Activated B cell treated with CpG ODN at 0.5 μM for 24 hours (primary cell): ENCODE results near the gene FSTL4. TPM values are rescaled to one million over a fixed set of nuclear protein-coding genes. Genes with fewer than 3 reads are reported as not detected.
"Not testable (repeated sequence)": the region's sequence is repeated elsewhere in the genome, so short reads cannot be mapped to it uniquely, and the experiment has no call there.

Source experiments
- ATAC-seq: fragments of 200-7000 bp; cut with Tn5 transposase; one replicate; pipeline ENCODE4 v1.10.0; 2021; ENCODE audit warnings: low read depth, mild to moderate bottlenecking, moderate library complexity
- CTCF ChIA-PET: fragments of 350-600 bp; sonication (Branson Sonifier 250); formaldehyde crosslinking; loops from one replicate; lab custom pipeline; 2021; ENCODE audit warnings: antibody characterized with exemption; lab: Charles Lee
- POLR2A ChIA-PET: fragments of 350-600 bp; sonication (Branson Sonifier 250); formaldehyde crosslinking; loops from one replicate; lab custom pipeline; 2021; ENCODE audit warnings: antibody characterized with exemption; lab: Charles Lee
- DNase-seq: peaks from one replicate; pipeline ENCODE4 v3.0.0; 2022
- H3K27ac Mint-ChIP-seq: one replicate; pipeline ENCODE4 v1.8.0; 2020; ENCODE audit warnings: mixed read lengths
- H3K27me3 Mint-ChIP-seq: one replicate; pipeline ENCODE4 v1.8.0; 2021; ENCODE audit warnings: mixed read lengths
- H3K36me3 Mint-ChIP-seq: one replicate; pipeline ENCODE4 v1.8.0; 2021; ENCODE audit warnings: low read depth, mixed read lengths
- H3K4me1 Mint-ChIP-seq: one replicate; pipeline ENCODE4 v1.8.0; 2021; ENCODE audit warnings: mixed read lengths
- H3K4me3 Mint-ChIP-seq: one replicate; pipeline ENCODE4 v1.8.0; 2020; ENCODE audit warnings: mild to moderate bottlenecking, mixed read lengths
- H3K9me3 Mint-ChIP-seq: one replicate; pipeline ENCODE4 v1.8.0; 2020; ENCODE audit warnings: mixed read lengths
- CTCF ChIP-seq: fragments of 200-600 bp; IDR thresholded peaks from one replicate; pipeline ENCODE4 v1.8.0; 2022; ENCODE audit warnings: antibody characterized with exemption, mild to moderate bottlenecking
- intact Hi-C: fragments of 100-400 bp; cut with micrococcal nuclease; formaldehyde crosslinking; loops from one replicate; pipeline ENCODE4 v1.15.1; 2024
- total RNA-seq: library from RNA; stranded (reverse); gene quantifications from 2 replicates; pipeline ENCODE4 v1.2.3, GENCODE V29; 2022

Gene FSTL4
- total RNA-seq, 1 donor from 2014 or later: 1.7 TPM

- H3K9me3 Mint-ChIP-seq: no peaks in the 10 kb centered on the region
- CTCF ChIA-PET: interaction anchor here (1.1 to 1.2 kb wide), 2 partner anchors 24 to 27 kb away, joined by 3 read pairs; no protein-coding TSS in a partner anchor
- H3K27me3 Mint-ChIP-seq: peaks cover 12% of the 10 kb centered on the region
- TF ChIP-seq CTCF: no peak
- no peaks in the 10 kb centered on the region for H3K4me1 Mint-ChIP-seq
- POLR2A ChIA-PET: no interaction called here
- ATAC-seq: no peak
- intact Hi-C loops: no loop called here
- H3K36me3 Mint-ChIP-seq: no peaks in the 10 kb centered on the region
- no peak overlapping the region for H3K4me3 Mint-ChIP-seq
- no peak overlapping the region for H3K27ac Mint-ChIP-seq
- DNase-seq: no peak
Measured at GRCh38 chr5:133450286-133450685, 162.1 kb downstream of the FSTL4 start.

GRCh38 chr5:133449181-133449580, 163.2 kb downstream of the FSTL4 start:
- H3K4me1 Mint-ChIP-seq: no peaks in the 10 kb centered on the region
- H3K27ac Mint-ChIP-seq: no peak overlapping the region
- DNase-seq: no peak
- ATAC-seq: no peak
- intact Hi-C loops: no loop called here
- no peak for TF ChIP-seq CTCF
- peaks cover 12% of the 10 kb centered on the region for H3K27me3 Mint-ChIP-seq
- no peaks in the 10 kb centered on the region for H3K36me3 Mint-ChIP-seq
- ChIA-PET CTCF (no interaction called here), POLR2A (no interaction called here)
- H3K9me3 Mint-ChIP-seq: no peaks in the 10 kb centered on the region
- H3K4me3 Mint-ChIP-seq: no peak overlapping the region

GRCh38 chr5:133446440-133446839, 165.9 kb downstream of the FSTL4 start:
- DNase-seq (no peak), ATAC-seq (no peak)
- no peaks in the 10 kb centered on the region for H3K36me3 Mint-ChIP-seq
- CTCF ChIA-PET: interaction anchor here (1.2 kb wide), 1 partner anchor 23 kb away, joined by 4 read pairs; no protein-coding TSS in a partner anchor
- no peak overlapping the region for H3K27ac Mint-ChIP-seq
- intact Hi-C loops: no loop called here
- H3K4me1 Mint-ChIP-seq: no peaks in the 10 kb centered on the region
- peaks cover 16% of the 10 kb centered on the region for H3K27me3 Mint-ChIP-seq
- POLR2A ChIA-PET: no interaction called here
- H3K4me3 Mint-ChIP-seq: no peak overlapping the region
- no peak for TF ChIP-seq CTCF
- no peaks in the 10 kb centered on the region for H3K9me3 Mint-ChIP-seq

GRCh38 chr5:133445744-133446143, 166.6 kb downstream of the FSTL4 start:
- H3K27ac Mint-ChIP-seq: no peak overlapping the region
- DNase-seq: no peak
- ChIA-PET CTCF (interaction anchor here (1.2 kb wide), 1 partner anchor 22 kb away, joined by 4 read pairs; no protein-coding TSS in a partner anchor), POLR2A (no interaction called here)
- no peak for ATAC-seq
- intact Hi-C loops: no loop called here
- peaks cover 12% of the 10 kb centered on the region for H3K27me3 Mint-ChIP-seq
- no peaks in the 10 kb centered on the region for H3K4me1 Mint-ChIP-seq
- H3K36me3 Mint-ChIP-seq: no peaks in the 10 kb centered on the region
- TF ChIP-seq CTCF: no peak
- H3K9me3 Mint-ChIP-seq: no peaks in the 10 kb centered on the region
- H3K4me3 Mint-ChIP-seq: no peak overlapping the region

GRCh38 chr5:133445204-133445603, 167.1 kb downstream of the FSTL4 start:
- H3K4me1 Mint-ChIP-seq, intact Hi-C loops, H3K4me3 Mint-ChIP-seq, DNase-seq, H3K36me3 Mint-ChIP-seq, H3K27me3 Mint-ChIP-seq, H3K9me3 Mint-ChIP-seq, H3K27ac Mint-ChIP-seq, ATAC-seq, POLR2A ChIA-PET: not testable (repeated sequence)
- CTCF ChIA-PET: interaction anchor here (1.2 kb wide), 1 partner anchor 21 kb away, joined by 4 read pairs; no protein-coding TSS in a partner anchor

- ChIA-PET POLR2A (no interaction called here), CTCF (no interaction called here)
- no peaks in the 10 kb centered on the region for H3K36me3 Mint-ChIP-seq
- ATAC-seq (no peak), DNase-seq (no peak)
- H3K9me3 Mint-ChIP-seq: no peaks in the 10 kb centered on the region
- H3K27me3 Mint-ChIP-seq: peaks cover 11% of the 10 kb centered on the region
- no peak overlapping the region for H3K4me3 Mint-ChIP-seq
- intact Hi-C loops: no loop called here
- no peak for TF ChIP-seq CTCF
- H3K4me1 Mint-ChIP-seq: no peaks in the 10 kb centered on the region
- H3K27ac Mint-ChIP-seq: no peak overlapping the region
Measured at GRCh38 chr5:133444711-133445110, 167.6 kb downstream of the FSTL4 start.
